Keratinocyte (primary cell): ENCODE results near the gene RNF8. TPM values are rescaled to one million over a fixed set of nuclear protein-coding genes. Genes with fewer than 3 reads are reported as not detected.

Experiments used
- DNase-seq: peaks from one replicate; pipeline ENCODE4 v3.0.0-alpha.2; 2011; ENCODE audit warnings: low read depth, missing footprints, low spot score
- FAIRE-seq: peaks from 2 replicates; lab custom pipeline; 2011; peaks lifted over from hg19 to GRCh38; lab: Jason Lieb, UNC
- H2AFZ ChIP-seq: 2 replicates; pipeline ENCODE4 v1.6.0; 2012; ENCODE audit warnings: low read length, control low read depth, inconsistent platforms; ENCODE audit not compliant: control insufficient read depth
- H3K27ac ChIP-seq: 2 replicates; pipeline ENCODE4 v1.5.1; 2011; ENCODE audit warnings: low read length; ENCODE audit not compliant: control insufficient read depth, insufficient read depth
- H3K27me3 ChIP-seq: 3 replicates; pipeline ENCODE4 v1.6.0; 2011; ENCODE audit warnings: low read length; ENCODE audit not compliant: control insufficient read depth, insufficient read depth; ENCODE audit errors: extremely low read depth
- H3K36me3 ChIP-seq, 2 experiments: 2 replicates in 1 of 2; 3 replicates in 1 of 2; pipeline ENCODE4 v1.5.1; 2011; ENCODE audit warnings: low read length in 2 of 2, mild to moderate bottlenecking in 1 of 2; ENCODE audit not compliant: control insufficient read depth in 2 of 2, insufficient read depth in 2 of 2; ENCODE audit errors: extremely low read depth in 1 of 2
- H3K4me1 ChIP-seq: 3 replicates; pipeline ENCODE4 v1.5.1; 2011; ENCODE audit warnings: low read length; ENCODE audit not compliant: control insufficient read depth, insufficient read depth; ENCODE audit errors: extremely low read depth
- H3K4me2 ChIP-seq: 3 replicates; pipeline ENCODE4 v1.6.0; 2011; ENCODE audit warnings: low read depth, low read length; ENCODE audit not compliant: control insufficient read depth, insufficient read depth; ENCODE audit errors: extremely low read depth
- H3K4me3 ChIP-seq, 3 experiments: fragments of 200-600 bp in 1 of 3; sonication (generic) in 1 of 3; 2 replicates in 2 of 3; 3 replicates in 1 of 3; pipeline ENCODE4 v1.5.1; 2011 to 2016; ENCODE audit warnings: low read length in 3 of 3, mild to moderate bottlenecking in 3 of 3, control low read depth in 2 of 3, inconsistent platforms in 1 of 3, low read depth in 1 of 3, mixed read lengths in 1 of 3, mixed run types in 1 of 3, moderate library complexity in 1 of 3; ENCODE audit not compliant: control insufficient read depth in 2 of 3, insufficient read depth in 2 of 3; ENCODE audit errors: extremely low read depth in 1 of 3
- H3K79me2 ChIP-seq: 2 replicates; pipeline ENCODE4 v1.6.0; 2012; ENCODE audit warnings: low read length; ENCODE audit not compliant: control insufficient read depth, insufficient read depth
- H3K9ac ChIP-seq: 3 replicates; pipeline ENCODE4 v1.6.0; 2011; ENCODE audit warnings: low read length; ENCODE audit not compliant: control insufficient read depth, insufficient read depth; ENCODE audit errors: extremely low read depth
- H3K9me1 ChIP-seq: 3 replicates; pipeline ENCODE4 v1.6.0; 2011; ENCODE audit warnings: low read length; ENCODE audit not compliant: control insufficient read depth, insufficient read depth; ENCODE audit errors: extremely low read depth
- H3K9me3 ChIP-seq: 2 replicates; pipeline ENCODE4 v1.5.1; 2012; ENCODE audit warnings: low read depth, low read length; ENCODE audit not compliant: control insufficient read depth
- H4K20me1 ChIP-seq: 3 replicates; pipeline ENCODE4 v1.6.0; 2011; ENCODE audit warnings: low read length; ENCODE audit not compliant: control insufficient read depth, insufficient read depth; ENCODE audit errors: extremely low read depth
- EZH2 ChIP-seq: IDR thresholded peaks from one replicate; pipeline ENCODE4 v1.6.1; 2012; ENCODE audit warnings: inconsistent platforms, mild to moderate bottlenecking, low read length, moderate library complexity
- dilution Hi-C: fragments of 300-500 bp; cut with MboI; formaldehyde crosslinking; loops from one replicate; pipeline ENCODE4 v1.7.0; 2020; ENCODE audit warnings: low sequenced_read_pairs; ENCODE audit not compliant: extremely low pct_ligation_motif_present
- polyA plus RNA-seq, 5 experiments: library from polyadenylated mRNA; depleted of rRNA in 3 of 5; stranded (reverse) in 3 of 5; stranded (forward) in 1 of 5; unstranded in 1 of 5; fragments of >200 nt; gene quantifications; 1 replicate in 1 of 5; 2 replicates in 3 of 5; 3 replicates in 1 of 5; pipeline versions ENCODE4 v1.2.1 to v1.2.3, GENCODE V29; 2011 to 2012; ENCODE audit warnings: missing spikeins in 2 of 5, low read depth in 1 of 5, low replicate concordance in 1 of 5
- TF ChIP-seq, protein P1 (sequence below), 3 experiments: IDR thresholded peaks in 1 of 3; conservative IDR thresholded peaks in 1 of 3; optimal IDR thresholded peaks in 1 of 3; 2 replicates in 2 of 3; 3 replicates in 1 of 3; pipeline versions ENCODE3 to v1.5.1; 2011; ENCODE audit warnings: low read length in 3 of 3, mild to moderate bottlenecking in 3 of 3, moderate library complexity in 2 of 3, control low read depth in 1 of 3, inconsistent platforms in 1 of 3; ENCODE audit not compliant: insufficient read depth in 2 of 3; ENCODE audit errors: extremely low read depth in 1 of 3

RNF8 gene
- polyA plus RNA-seq, 1 donor (not counting 4 experiments of a cell fraction or from before 2014, with no cell fraction given), result 34.5 TPM

GRCh38 chr6:37314487-37315156 lies 39.2 kb upstream of the RNF8 start:
- H3K9me1 ChIP-seq, result no peaks in the 10 kb centered on the region
- H3K4me1 ChIP-seq, result peaks cover 3% of the 10 kb centered on the region
- H3K79me2 ChIP-seq, result no peaks in the 10 kb centered on the region
- no peak overlapping the region for H3K27ac ChIP-seq
- no peak overlapping the region for H2AFZ ChIP-seq
- no peaks in the 10 kb centered on the region for H4K20me1 ChIP-seq
- DNase-seq (no peak), FAIRE-seq (peak; percentile 29)
- H3K9me3 ChIP-seq, result no peaks in the 10 kb centered on the region
- dilution Hi-C loops, result no loop called here
- H3K27me3 ChIP-seq, result no peaks in the 10 kb centered on the region
- no peak overlapping the region for H3K4me2 ChIP-seq
- no peak for TF ChIP-seq EZH2
- TF ChIP-seq, protein P1, sequence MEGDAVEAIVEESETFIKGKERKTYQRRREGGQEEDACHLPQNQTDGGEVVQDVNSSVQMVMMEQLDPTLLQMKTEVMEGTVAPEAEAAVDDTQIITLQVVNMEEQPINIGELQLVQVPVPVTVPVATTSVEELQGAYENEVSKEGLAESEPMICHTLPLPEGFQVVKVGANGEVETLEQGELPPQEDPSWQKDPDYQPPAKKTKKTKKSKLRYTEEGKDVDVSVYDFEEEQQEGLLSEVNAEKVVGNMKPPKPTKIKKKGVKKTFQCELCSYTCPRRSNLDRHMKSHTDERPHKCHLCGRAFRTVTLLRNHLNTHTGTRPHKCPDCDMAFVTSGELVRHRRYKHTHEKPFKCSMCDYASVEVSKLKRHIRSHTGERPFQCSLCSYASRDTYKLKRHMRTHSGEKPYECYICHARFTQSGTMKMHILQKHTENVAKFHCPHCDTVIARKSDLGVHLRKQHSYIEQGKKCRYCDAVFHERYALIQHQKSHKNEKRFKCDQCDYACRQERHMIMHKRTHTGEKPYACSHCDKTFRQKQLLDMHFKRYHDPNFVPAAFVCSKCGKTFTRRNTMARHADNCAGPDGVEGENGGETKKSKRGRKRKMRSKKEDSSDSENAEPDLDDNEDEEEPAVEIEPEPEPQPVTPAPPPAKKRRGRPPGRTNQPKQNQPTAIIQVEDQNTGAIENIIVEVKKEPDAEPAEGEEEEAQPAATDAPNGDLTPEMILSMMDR (optimal IDR thresholded peaks at IDR 0.05 in 1 of 3, IDR thresholded peaks at IDR 0.05 in 1 of 3, conservative IDR thresholded peaks at IDR 0.05 in 1 of 3; ENCODE audit: extremely low read depth in 1 of 3, insufficient read depth in 2 of 3, low read length in 3 of 3), result peak; percentile 75 to 87 (median 79)
- H3K9ac ChIP-seq, result no peak overlapping the region
- H3K36me3 ChIP-seq, result peaks cover 31 to 35% of the 10 kb centered on the region in 2 experiments
- H3K4me3 ChIP-seq, result no peak overlapping the region

GRCh38 chr6:37315157-37315515 lies 38.6 kb upstream of the RNF8 start:
- Histone ChIP-seq H3K79me2 (no peaks in the 10 kb centered on the region), H4K20me1 (no peaks in the 10 kb centered on the region), H3K27ac (no peak overlapping the region), H3K4me3 (no peak overlapping the region), H3K9me3 (no peaks in the 10 kb centered on the region), H3K4me1 (peaks cover 6% of the 10 kb centered on the region), H3K9ac (no peak overlapping the region), H2AFZ (no peak overlapping the region), H3K27me3 (no peaks in the 10 kb centered on the region), H3K36me3 (peaks cover 31 to 35% of the 10 kb centered on the region in 2 experiments), H3K9me1 (no peaks in the 10 kb centered on the region), H3K4me2 (no peak overlapping the region)
- FAIRE-seq (no peak), DNase-seq (no peak)
- dilution Hi-C loops, result no loop called here
- TF ChIP-seq, protein P1 (optimal IDR thresholded peaks at IDR 0.05 in 1 of 3, IDR thresholded peaks at IDR 0.05 in 1 of 3, conservative IDR thresholded peaks at IDR 0.05 in 1 of 3; ENCODE audit: extremely low read depth in 1 of 3, insufficient read depth in 2 of 3, low read length in 3 of 3), result no peak
- TF ChIP-seq EZH2, result no peak
